Measurements from ENCODE around the gene SLC25A43. TPM values are rescaled to one million over a fixed set of nuclear protein-coding genes. Genes with fewer than 3 reads are reported as not detected.

SLC25A43 gene
- polyA plus RNA-seq, 2 of the 4 experiments (the other 2 are of a cell fraction): 27.4 to 31.2 TPM

- WGBS (ENCODE audit: missing lambda C conversion rate): 81% methylated on average over 6 of the region's 6 CpGs
- H3K4me3 ChIP-seq: no peak overlapping the region
- no peak overlapping the region for H3K4me2 ChIP-seq
- H3K4me1 ChIP-seq: peaks cover 25% of the 10 kb centered on the region
- ChIA-PET CTCF (no interaction called here), POLR2A (no interaction called here)
- DNase-seq (ENCODE audit: low read depth in 1 of 2, low spot score in 1 of 2): no peak
- no peak for TF ChIP-seq ZNF302 (CRISPR knock-in tag; IDR thresholded peaks at IDR 0.05)
- TF ChIP-seq FOSL2 (IDR thresholded peaks at IDR 0.05): no peak
- TF ChIP-seq FOSL2 (CRISPR knock-in tag; IDR thresholded peaks at IDR 0.05): no peak
- TF ChIP-seq CHD2 (IDR thresholded peaks at IDR 0.05; ENCODE audit: low read length, partially characterized antibody): no peak
- TF ChIP-seq CEBPB (IDR thresholded peaks at IDR 0.05): no peak
- no peak for TF ChIP-seq CBX2 (IDR thresholded peaks at IDR 0.05; ENCODE audit: borderline replicate concordance, low read depth)
- TF ChIP-seq HEYL (CRISPR knock-in tag; IDR thresholded peaks at IDR 0.05): no peak
- no peak for TF ChIP-seq CBX8 (IDR thresholded peaks at IDR 0.05)
- no peak for TF ChIP-seq ZC3H11A (IDR thresholded peaks at IDR 0.05)
- no peak for TF ChIP-seq RARB (CRISPR knock-in tag; IDR thresholded peaks at IDR 0.05)
- no peak for TF ChIP-seq E2F6 (IDR thresholded peaks at IDR 0.05; ENCODE audit: borderline replicate concordance, low read depth)
- no peak for TF ChIP-seq BHLHE40 (IDR thresholded peaks at IDR 0.05; ENCODE audit: low read depth, low read length)
- H3K27ac ChIP-seq: no peak overlapping the region
- H3K9me3 ChIP-seq: no peaks in the 10 kb centered on the region
- no peak for FAIRE-seq
- peak in 1 of 2 experiments; percentile 45; a peak in 2 of 6 replicates for ATAC-seq
Observed at GRCh38 chrX:119424999-119425398, 25.9 kb downstream of the SLC25A43 start.

DNA sequence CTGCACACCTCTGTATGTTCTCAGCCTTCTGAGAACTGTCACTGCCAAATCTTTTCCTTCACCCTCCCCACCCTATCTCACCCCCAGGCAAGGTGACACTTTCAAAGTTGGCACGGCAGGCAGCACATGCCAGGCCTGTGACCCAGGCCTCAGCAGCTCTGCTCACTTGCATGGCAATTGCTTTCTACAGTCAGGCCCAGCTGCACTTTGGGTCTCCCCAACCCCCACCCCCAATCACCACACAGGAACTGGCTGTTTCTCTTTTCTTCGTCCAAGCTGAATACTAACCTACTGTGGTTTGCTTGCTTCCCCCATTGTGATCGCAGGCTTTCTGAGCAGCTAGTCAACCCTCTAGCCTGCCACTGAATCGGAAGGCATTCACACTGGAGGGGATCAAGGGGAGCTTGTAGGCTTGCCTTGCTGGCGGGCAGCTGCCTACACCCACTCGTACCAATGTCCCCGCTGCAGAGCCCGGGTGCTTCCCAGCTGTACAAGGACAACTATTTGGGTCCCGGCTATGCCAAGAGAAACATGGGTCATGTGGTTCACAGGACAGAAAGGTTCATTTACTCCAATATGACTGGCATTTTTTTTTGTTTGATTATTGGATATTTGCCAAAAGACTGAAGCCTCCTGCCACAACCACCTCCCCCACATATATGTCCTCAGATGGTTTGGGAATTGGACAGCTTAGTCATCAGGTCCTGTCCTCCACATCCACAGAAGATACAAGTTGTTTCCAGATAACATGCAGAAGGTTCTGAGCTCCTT is 28.1 kb downstream of the SLC25A43 start:
- ChIA-PET POLR2A (interaction anchor here (0.9 kb wide), 1 partner anchor 41 kb away, joined by 3 read pairs; the partner anchor contains the start of gene SLC25A5), CTCF (interaction anchor here (1.2 kb wide), 1 partner anchor 9 kb away, joined by 3 read pairs; no protein-coding TSS in a partner anchor)
- 89% methylated on average over 9 of the region's 9 CpGs for WGBS (ENCODE audit: missing lambda C conversion rate)
- TF ChIP-seq TFCP2L1 (CRISPR knock-in tag; IDR thresholded peaks at IDR 0.05): no peak
- no peak for TF ChIP-seq EHMT2 (IDR thresholded peaks at IDR 0.05; ENCODE audit: low read depth)
- TF ChIP-seq CHD4 (IDR thresholded peaks at IDR 0.05; ENCODE audit: borderline replicate concordance): no peak
- no peak for TF ChIP-seq ZSCAN20 (CRISPR knock-in tag; IDR thresholded peaks at IDR 0.05)
- TF ChIP-seq SREBF2 (IDR thresholded peaks at IDR 0.05): no peak
- no peak for TF ChIP-seq ZNF302 (CRISPR knock-in tag; IDR thresholded peaks at IDR 0.05)
- TF ChIP-seq HDAC2 (IDR thresholded peaks at IDR 0.05): no peak
- no peak for TF ChIP-seq HOXB5 (CRISPR knock-in tag; IDR thresholded peaks at IDR 0.05)
- TF ChIP-seq, protein P1, sequence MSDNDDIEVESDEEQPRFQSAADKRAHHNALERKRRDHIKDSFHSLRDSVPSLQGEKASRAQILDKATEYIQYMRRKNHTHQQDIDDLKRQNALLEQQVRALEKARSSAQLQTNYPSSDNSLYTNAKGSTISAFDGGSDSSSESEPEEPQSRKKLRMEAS (IDR thresholded peaks at IDR 0.05): no peak
- no peak for TF ChIP-seq HOXB13 (CRISPR knock-in tag; IDR thresholded peaks at IDR 0.05; ENCODE audit: low read depth)
- TF ChIP-seq, protein P2, sequence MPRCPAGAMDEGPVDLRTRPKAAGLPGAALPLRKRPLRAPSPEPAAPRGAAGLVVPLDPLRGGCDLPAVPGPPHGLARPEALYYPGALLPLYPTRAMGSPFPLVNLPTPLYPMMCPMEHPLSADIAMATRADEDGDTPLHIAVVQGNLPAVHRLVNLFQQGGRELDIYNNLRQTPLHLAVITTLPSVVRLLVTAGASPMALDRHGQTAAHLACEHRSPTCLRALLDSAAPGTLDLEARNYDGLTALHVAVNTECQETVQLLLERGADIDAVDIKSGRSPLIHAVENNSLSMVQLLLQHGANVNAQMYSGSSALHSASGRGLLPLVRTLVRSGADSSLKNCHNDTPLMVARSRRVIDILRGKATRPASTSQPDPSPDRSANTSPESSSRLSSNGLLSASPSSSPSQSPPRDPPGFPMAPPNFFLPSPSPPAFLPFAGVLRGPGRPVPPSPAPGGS (IDR thresholded peaks at IDR 0.05): no peak
- TF ChIP-seq RAD21 (conservative IDR thresholded peaks at IDR 0.05 in 1 of 2, IDR thresholded peaks at IDR 0.05 in 1 of 2): no peak
- FAIRE-seq (no peak), ATAC-seq (peak in 1 of 2 experiments; percentile 31; a peak in 3 of 6 replicates), DNase-seq (ENCODE audit: low read depth in 1 of 2, low spot score in 1 of 2) (peak in 1 of 2 experiments; percentile 19)
- Histone ChIP-seq H3K4me3 (no peak overlapping the region), H3K4me2 (peak overlapping the region; percentile 39; the same call in 2 of the 3 replicates), H3K4me1 (peaks cover 25% of the 10 kb centered on the region), H3K9me3 (no peaks in the 10 kb centered on the region), H3K27ac (peak overlapping the region; percentile 22 to 52; a peak in 4 of 6 replicates)

DNA sequence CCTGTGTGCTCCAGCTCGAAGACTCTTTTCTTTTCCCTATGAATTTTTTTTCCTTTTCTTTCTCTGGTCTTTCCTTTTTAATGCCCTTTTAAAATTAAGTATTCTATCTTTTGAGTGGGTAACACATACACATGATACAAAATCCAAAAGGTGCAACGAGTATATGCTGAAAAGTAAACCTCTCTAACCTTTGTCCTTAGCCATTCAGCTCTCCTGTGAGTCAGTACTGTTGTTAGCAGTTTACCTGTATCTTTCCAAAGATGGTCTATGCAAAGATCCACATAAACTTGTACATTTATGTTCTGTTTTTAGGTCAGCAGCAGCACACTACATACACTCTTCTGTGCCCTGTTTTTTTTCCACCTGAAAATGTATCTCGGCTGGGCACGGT is 28.7 kb downstream of the SLC25A43 start:
- FAIRE-seq (no peak), DNase-seq (ENCODE audit: low read depth in 1 of 2, low spot score in 1 of 2) (no peak), ATAC-seq (no peak)
- ChIA-PET CTCF (no interaction called here), POLR2A (interaction anchor here (0.9 kb wide), 1 partner anchor 40 kb away, joined by 3 read pairs; the partner anchor contains the start of gene SLC25A5)
- WGBS (ENCODE audit: missing lambda C conversion rate): 83% methylated on average over 4 of the region's 4 CpGs
- Histone ChIP-seq H3K4me1 (peaks cover 25% of the 10 kb centered on the region), H3K4me2 (peak overlapping the region; percentile 39; the same call in 2 of the 3 replicates), H3K27ac (no peak overlapping the region), H3K4me3 (no peak overlapping the region), H3K9me3 (no peaks in the 10 kb centered on the region)
- no peak for TF ChIP-seq CTCF (IDR thresholded peaks at IDR 0.05)
- TF ChIP-seq PHF8 (IDR thresholded peaks at IDR 0.05; ENCODE audit: borderline replicate concordance, low read depth): no peak
- TF ChIP-seq, protein P3, sequence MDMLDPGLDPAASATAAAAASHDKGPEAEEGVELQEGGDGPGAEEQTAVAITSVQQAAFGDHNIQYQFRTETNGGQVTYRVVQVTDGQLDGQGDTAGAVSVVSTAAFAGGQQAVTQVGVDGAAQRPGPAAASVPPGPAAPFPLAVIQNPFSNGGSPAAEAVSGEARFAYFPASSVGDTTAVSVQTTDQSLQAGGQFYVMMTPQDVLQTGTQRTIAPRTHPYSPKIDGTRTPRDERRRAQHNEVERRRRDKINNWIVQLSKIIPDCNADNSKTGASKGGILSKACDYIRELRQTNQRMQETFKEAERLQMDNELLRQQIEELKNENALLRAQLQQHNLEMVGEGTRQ (IDR thresholded peaks at IDR 0.05): no peak
- no peak for TF ChIP-seq RNF2 (IDR thresholded peaks at IDR 0.05; ENCODE audit: borderline replicate concordance, low read depth)
- no peak for TF ChIP-seq HDAC2 (IDR thresholded peaks at IDR 0.05)
- no peak for TF ChIP-seq CBX2 (IDR thresholded peaks at IDR 0.05; ENCODE audit: borderline replicate concordance, low read depth)
- TF ChIP-seq ZFP36 (IDR thresholded peaks at IDR 0.05; ENCODE audit: borderline replicate concordance, partially characterized antibody): no peak
- no peak for TF ChIP-seq EHMT2 (IDR thresholded peaks at IDR 0.05; ENCODE audit: low read depth)
- TF ChIP-seq CHD2 (IDR thresholded peaks at IDR 0.05; ENCODE audit: low read length, partially characterized antibody): no peak
